Aorta (tissue), 5 donors: ENCODE data around the gene PPFIBP1. TPM values are rescaled to one million over a fixed set of nuclear protein-coding genes. Genes with fewer than 3 reads are reported as not detected.

Experiments
- ATAC-seq: fragments of 200-7000 bp; cut with Tn5 transposase; one replicate; pipeline ENCODE4 v1.9.1; 2022; ENCODE audit warnings: moderate library complexity; ENCODE audit not compliant: low FRiP score
- DNase-seq, 2 donors: peaks; one replicate each; pipeline ENCODE4 v3.0.0-alpha.2; 2020
- H3K27ac ChIP-seq, 2 donors: one replicate each; pipeline ENCODE4 v1.5.1; 2013; ENCODE audit warnings: low read length in 2 of 2, mild to moderate bottlenecking in 2 of 2, moderate library complexity in 2 of 2, control low read depth in 1 of 2, inconsistent platforms in 1 of 2, low read depth in 1 of 2
- H3K27me3 ChIP-seq, 2 donors: one replicate each; pipeline ENCODE4 v1.6.1; 2013; ENCODE audit warnings: control low read depth in 1 of 2, low read length in 1 of 2, mild to moderate bottlenecking in 1 of 2, moderate library complexity in 1 of 2; ENCODE audit not compliant: insufficient read depth in 2 of 2, control insufficient read depth in 1 of 2
- H3K36me3 ChIP-seq, 2 donors: one replicate each; pipeline ENCODE4 v1.6.1; 2013; ENCODE audit warnings: control low read depth in 1 of 2, low read length in 1 of 2, mild to moderate bottlenecking in 1 of 2; ENCODE audit not compliant: insufficient read depth in 2 of 2, control insufficient read depth in 1 of 2
- H3K4me1 ChIP-seq, 2 donors: one replicate each; pipeline ENCODE4 v1.6.1; 2013; ENCODE audit warnings: low read length in 2 of 2, control low read depth in 1 of 2, mild to moderate bottlenecking in 1 of 2, moderate library complexity in 1 of 2; ENCODE audit not compliant: insufficient read depth in 2 of 2, control insufficient read depth in 1 of 2
- H3K4me3 ChIP-seq, 2 donors: one replicate each; pipeline ENCODE4 v1.5.1; 2013; ENCODE audit warnings: low read length in 2 of 2, control low read depth in 1 of 2, mild to moderate bottlenecking in 1 of 2
- H3K9me3 ChIP-seq: one replicate; pipeline ENCODE4 v1.6.1; 2013; ENCODE audit warnings: mild to moderate bottlenecking, low read length; ENCODE audit not compliant: control insufficient read depth
- WGBS, 2 donors: extraction: QIAGEN DNeasy Blood & Tissue Kit; methylation state at CpG; one replicate each; pipeline ENCODE4 v1.1.7; 2013; 5-methylcytosine and 5-hydroxymethylcytosine counted together
- intact Hi-C, 2 donors: fragments of 100-400 bp; cut with DNase I; formaldehyde crosslinking; loops; one replicate each; pipeline versions ENCODE4 v1.14.2 to v1.15.0; 2022
- polyA plus RNA-seq, 2 donors: library from polyadenylated mRNA; stranded (reverse); fragments of 200-250 nt; gene quantifications; one replicate each; pipeline ENCODE4 v1.2.3, GENCODE V29; 2013
- total RNA-seq, 2 donors: library from RNA; stranded (reverse); fragmentation: NEBNext Ultra II Directional; extraction: Animal tissue kit (Norgen Biotek cat#: 25700); gene quantifications; one replicate each; pipeline ENCODE4 v1.2.1, GENCODE V29; 2021
- donor health status: healthy with polysubstance abuse.
- donor health status: Bipolar disorder and iron deficiency.
- donor health status: DM: no; HTN: no; CAD: no.
- donor health status: DM: no; HTN: no; CAD: no.
- donor health status: DM: yes; HTN: yes; CAD: no.

PPFIBP1 gene
- total and polyA plus RNA-seq, 4 donors, result 29.7 to 247 (median 108) TPM

GRCh38 chr12:27657296-27657695 lies 133.3 kb downstream of the PPFIBP1 start:
- H3K4me1 ChIP-seq, result peaks cover 0 to 2% of the 10 kb centered on the region in 2 donors
- ATAC-seq (no peak), DNase-seq (no peak)
- H3K4me3 ChIP-seq, result no peak overlapping the region
- no peaks in the 10 kb centered on the region for H3K9me3 ChIP-seq
- WGBS, 2 donors, result 4 to 12% methylated on average over 4 of the region's 4 CpGs
- peaks cover 0 to 8% of the 10 kb centered on the region in 2 donors for H3K36me3 ChIP-seq
- H3K27me3 ChIP-seq, result no peaks in the 10 kb centered on the region
- intact Hi-C loops, result loop anchor here in 1 of 2 donors (10.0 kb wide), 1 partner anchor 322 kb away; the partner anchor contains the start of gene BMAL2
- peak overlapping the region; percentile 21 to 76 for H3K27ac ChIP-seq

DNA sequence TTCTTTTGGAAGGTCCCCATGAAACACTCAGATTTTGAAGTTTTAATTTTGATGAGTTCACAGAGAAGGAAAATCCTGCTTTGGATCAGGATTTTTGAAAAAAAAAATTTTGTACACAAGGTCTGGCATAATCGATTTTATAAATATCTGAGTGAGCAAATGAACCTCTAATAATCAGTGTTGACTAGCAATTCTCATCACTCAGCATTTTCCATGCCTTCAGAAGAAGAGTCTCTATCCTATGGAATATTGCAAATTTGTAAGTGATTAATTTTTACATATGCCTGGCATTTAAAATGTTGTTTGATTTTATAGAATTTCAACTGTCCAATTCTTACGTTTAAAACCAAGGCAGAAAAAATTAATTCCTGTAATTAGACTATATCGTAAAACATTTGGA lies 141.7 kb downstream of the PPFIBP1 start:
- H3K27me3 ChIP-seq, result no peaks in the 10 kb centered on the region

DNA sequence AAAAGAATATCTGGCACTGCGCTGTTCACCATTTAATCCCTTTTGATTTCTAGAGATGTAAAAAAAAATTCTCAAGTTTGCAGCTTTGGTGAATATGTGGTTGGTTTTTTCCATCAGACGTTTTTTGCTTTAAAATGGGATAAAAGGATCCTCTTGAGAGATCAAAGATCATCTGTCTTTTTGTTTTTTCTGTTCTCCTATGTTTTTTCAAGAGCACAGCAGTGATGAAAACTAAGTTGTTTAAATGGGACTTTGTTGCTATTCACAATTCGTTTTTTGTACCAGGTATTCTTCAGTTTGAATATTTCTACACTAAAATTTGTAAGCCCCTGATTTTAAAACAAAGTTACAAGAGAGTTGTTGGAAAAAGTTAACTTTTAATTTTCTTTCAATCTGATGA lies 142.5 kb downstream of the PPFIBP1 start:
- no peak for ATAC-seq
- H3K36me3 ChIP-seq, result peaks cover 0 to 7% of the 10 kb centered on the region in 2 donors
- no peaks in the 10 kb centered on the region for H3K9me3 ChIP-seq
- WGBS, 2 donors, result 9 to 25% methylated on average over 3 of the region's 3 CpGs
- H3K4me1 ChIP-seq, result peaks cover 0 to 9% of the 10 kb centered on the region in 2 donors
- no peak overlapping the region for H3K27ac ChIP-seq
- H3K27me3 ChIP-seq, result no peaks in the 10 kb centered on the region
- no peak overlapping the region for H3K4me3 ChIP-seq
- intact Hi-C loops, result no loop called here
- no peak for DNase-seq

More for the DNA sequence above, 141.7 kb downstream of the PPFIBP1 start:
- Histone ChIP-seq H3K27ac (peak overlapping the region in 1 of 2 donors; percentile 10), H3K4me1 (peaks cover 0 to 9% of the 10 kb centered on the region in 2 donors), H3K36me3 (peaks cover 0 to 11% of the 10 kb centered on the region in 2 donors), H3K4me3 (no peak overlapping the region), H3K9me3 (no peaks in the 10 kb centered on the region)
- ATAC-seq (no peak), DNase-seq (no peak)
- intact Hi-C loops, result no loop called here
- 43 to 48% methylated on average over 3 of the region's 3 CpGs for WGBS, 2 donors

DNA sequence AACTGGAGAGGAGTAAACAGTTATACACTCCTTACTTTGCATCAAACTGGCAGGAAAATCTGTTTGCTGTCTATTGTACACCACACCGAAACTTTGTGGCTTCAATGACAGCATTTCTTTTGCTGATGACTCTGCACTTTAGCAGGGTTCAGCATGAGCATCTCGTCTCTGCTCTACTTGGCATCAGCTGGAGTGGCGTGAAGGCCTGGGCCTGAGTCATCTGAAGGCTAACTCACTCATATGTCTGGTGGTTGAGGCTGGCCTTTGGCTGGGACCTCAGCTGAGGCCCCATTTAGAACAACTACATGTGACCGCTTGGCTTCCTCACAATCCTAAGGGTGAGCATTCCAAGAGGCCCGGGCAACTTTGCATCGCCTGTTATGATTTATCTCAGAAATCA lies 143.5 kb downstream of the PPFIBP1 start:
- H3K9me3 ChIP-seq, result no peaks in the 10 kb centered on the region
- intact Hi-C loops, result no loop called here
- peak overlapping the region in 1 of 2 donors; percentile 67 for H3K27ac ChIP-seq
- WGBS, 2 donors, result 12 to 15% methylated on average over 6 of the region's 6 CpGs
- peaks cover 0 to 4% of the 10 kb centered on the region in 2 donors for H3K36me3 ChIP-seq
- no peak overlapping the region for H3K4me3 ChIP-seq
- H3K27me3 ChIP-seq, result no peaks in the 10 kb centered on the region
- DNase-seq, result peak; percentile 86 to 90
- peak; percentile 89 for ATAC-seq
- H3K4me1 ChIP-seq, result peaks cover 0 to 9% of the 10 kb centered on the region in 2 donors

GRCh38 chr12:27672051-27672450 lies 148.0 kb downstream of the PPFIBP1 start:
- WGBS, 2 donors, result 4 to 9% methylated on average over 4 of the region's 4 CpGs
- peak overlapping the region; percentile 55 to 67 for H3K27ac ChIP-seq
- DNase-seq (no peak), ATAC-seq (peak; percentile 40)
- H3K9me3 ChIP-seq, result no peaks in the 10 kb centered on the region
- H3K4me3 ChIP-seq, result no peak overlapping the region
- no peaks in the 10 kb centered on the region for H3K27me3 ChIP-seq
- H3K36me3 ChIP-seq, result peaks cover 0 to 7% of the 10 kb centered on the region in 2 donors
- peaks cover 0 to 5% of the 10 kb centered on the region in 2 donors for H3K4me1 ChIP-seq
- intact Hi-C loops, result no loop called here

- ATAC-seq (peak; percentile 81), DNase-seq (no peak)
- Histone ChIP-seq H3K27me3 (no peaks in the 10 kb centered on the region), H3K27ac (peak overlapping the region in 1 of 2 donors; percentile 28), H3K9me3 (no peaks in the 10 kb centered on the region), H3K4me3 (peak overlapping the region in 1 of 2 donors; percentile 48), H3K4me1 (peaks cover 0 to 4% of the 10 kb centered on the region in 2 donors), H3K36me3 (peaks cover 0 to 9% of the 10 kb centered on the region in 2 donors)
- intact Hi-C loops, result no loop called here
- 0 to 8% methylated on average over 1 of the region's 1 CpG for WGBS, 2 donors
Observed at GRCh38 chr12:27672643-27673042, 148.6 kb downstream of the PPFIBP1 start.

GRCh38 chr12:27673101-27673718 lies 149.2 kb downstream of the PPFIBP1 start:
- Histone ChIP-seq H3K4me3 (peak overlapping the region in 1 of 2 donors; percentile 41), H3K4me1 (peaks cover 0 to under 1% of the 10 kb centered on the region in 2 donors), H3K9me3 (no peaks in the 10 kb centered on the region), H3K36me3 (peaks cover 0 to 7% of the 10 kb centered on the region in 2 donors), H3K27ac (peak overlapping the region in 1 of 2 donors; percentile 57), H3K27me3 (no peaks in the 10 kb centered on the region)
- DNase-seq, result no peak
- intact Hi-C loops, result no loop called here
- ATAC-seq, result peak; percentile 79
- WGBS, 2 donors, result 2 to 4% methylated on average over 3 of the region's 3 CpGs

DNA sequence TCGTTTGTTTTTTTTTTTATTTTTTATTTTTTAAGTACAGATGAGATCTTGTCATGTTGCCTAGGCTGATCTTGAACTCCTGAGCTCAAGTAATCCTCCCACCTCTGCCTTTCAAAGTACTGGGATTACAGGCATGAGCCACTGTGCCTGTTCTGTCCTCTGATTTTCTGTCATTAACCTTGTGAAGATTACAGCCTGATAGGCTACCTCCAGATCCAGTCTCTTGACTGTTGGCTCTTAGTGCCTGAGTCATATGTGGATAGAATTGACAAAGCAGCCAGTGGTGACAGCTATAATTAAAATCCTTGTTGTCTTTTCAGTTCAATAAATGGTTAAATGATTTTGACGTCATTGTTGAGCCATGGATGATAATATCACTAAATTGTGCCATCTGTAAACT lies 151.0 kb downstream of the PPFIBP1 start:
- H3K9me3 ChIP-seq, result no peaks in the 10 kb centered on the region
- no peak for DNase-seq
- H3K27ac ChIP-seq, result peak overlapping the region; percentile 63 to 87
- intact Hi-C loops, result no loop called here
- no peaks in the 10 kb centered on the region for H3K4me1 ChIP-seq
- ATAC-seq, result no peak
- 61 to 63% methylated on average over 2 of the region's 2 CpGs for WGBS, 2 donors
- H3K36me3 ChIP-seq, result peaks cover 0 to 9% of the 10 kb centered on the region in 2 donors
- no peaks in the 10 kb centered on the region for H3K27me3 ChIP-seq
- H3K4me3 ChIP-seq, result no peak overlapping the region

DNA sequence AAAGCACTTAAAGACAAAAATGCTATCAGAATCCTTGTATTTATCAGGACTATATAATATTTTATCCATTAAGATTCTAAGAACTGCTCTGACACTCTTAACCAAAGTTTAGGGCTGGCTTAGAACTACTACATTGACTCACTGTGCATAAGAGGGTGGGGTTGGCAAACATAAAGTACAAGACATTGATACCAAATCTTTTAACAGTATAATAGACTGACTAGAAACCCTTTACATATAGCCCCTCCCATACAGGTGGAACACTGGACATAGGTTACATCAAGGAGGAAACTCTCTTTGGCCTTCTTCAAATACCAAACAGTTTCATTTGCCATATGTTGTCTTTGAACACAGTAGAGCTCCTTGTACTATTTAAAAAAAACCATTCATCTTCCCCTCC lies 156.6 kb downstream of the PPFIBP1 start:
- intact Hi-C loops, result no loop called here
- ATAC-seq, result no peak
- Histone ChIP-seq H3K27ac (no peak overlapping the region), H3K4me1 (no peaks in the 10 kb centered on the region), H3K36me3 (peaks cover 13 to 14% of the 10 kb centered on the region in 2 donors), H3K4me3 (no peak overlapping the region), H3K9me3 (no peaks in the 10 kb centered on the region), H3K27me3 (no peaks in the 10 kb centered on the region)
- DNase-seq, result no peak
